HCT116 (cell line): Measurements from ENCODE around the gene NCAPD3. TPM values are rescaled to one million over a fixed set of nuclear protein-coding genes. Genes with fewer than 3 reads are reported as not detected.
"Not testable (repeated sequence)": the region's sequence is repeated elsewhere in the genome, so short reads cannot be mapped to it uniquely, and the experiment has no call there.

Source experiments
- ATAC-seq: fragments of 200-7000 bp; cut with Tn5 transposase; 2 replicates; pipeline ENCODE4 v1.9.1; 2020; ENCODE audit warnings: mild to moderate bottlenecking, moderate library complexity
- BruUV-seq: library from RNA; stranded (reverse); fragments of 400-500 nt; replicated peaks from 2 replicates; lab custom pipeline; 2021; lab: Mats Ljungman, UMichigan
- CTCF ChIA-PET: fragments of 300-600 bp; sonication (Branson Sonifier 250); formaldehyde crosslinking; loops from one replicate; lab custom pipeline; 2021; ENCODE audit warnings: antibody characterized with exemption; lab: Charles Lee
- POLR2A ChIA-PET: fragments of 300-600, 350-600 bp; sonication (Branson Sonifier 250); formaldehyde crosslinking; loops from one replicate; lab custom pipeline; 2021; ENCODE audit warnings: antibody characterized with exemption; lab: Charles Lee
- RAD21 ChIA-PET, 2 experiments: fragments of 300-600 bp; sonication (Branson Sonifier 250); formaldehyde crosslinking; loops; one replicate each; lab custom pipeline; 2023; ENCODE audit warnings: low total read pairs in 2 of 2; ENCODE audit not compliant: uncharacterized antibody in 2 of 2, unreplicated experiment in 2 of 2, low non-redundant PET in 1 of 2; lab: Charles Lee
- DNase-seq: peaks from one replicate; pipeline ENCODE4 v3.0.0-alpha.2; 2010; ENCODE audit warnings: low read depth, low spot score
- H2AFZ ChIP-seq: fragments of 200-600 bp; shearing (Covaris generic), sonication (generic); 2 replicates; pipeline ENCODE4 v1.6.1; 2017; ENCODE audit warnings: low read depth, mixed run types, mixed read lengths, antibody characterized with exemption, low read length; ENCODE audit not compliant: poor library complexity, severe bottlenecking
- H3K27ac ChIP-seq: 2 replicates; pipeline ENCODE4 v1.5.1; 2012; ENCODE audit warnings: low read depth, low read length
- H3K27me3 ChIP-seq: fragments of 200-600 bp; sonication (generic); 2 replicates; pipeline ENCODE4 v1.6.1; 2016; ENCODE audit warnings: mixed run types, low read length, mixed read lengths; ENCODE audit not compliant: insufficient read depth
- H3K36me3 ChIP-seq, 2 experiments: fragments of 200-500 bp in 1 of 2; fragments of 200-600 bp in 1 of 2; sonication (Bioruptor generic) in 1 of 2; sonication (generic) in 1 of 2; 2 replicates each; pipeline versions ENCODE4 v1.5.1 to v1.6.1; 2014 to 2016; ENCODE audit warnings: low read length in 2 of 2, inconsistent platforms in 1 of 2, mixed read lengths in 1 of 2, mixed run types in 1 of 2; ENCODE audit not compliant: insufficient read depth in 2 of 2, control insufficient read depth in 1 of 2
- H3K4me1 ChIP-seq, 2 experiments: fragments of 200-600 bp in 1 of 2; sonication (generic) in 1 of 2; 2 replicates each; pipeline versions ENCODE4 v1.5.1 to v1.6.1; 2012 to 2017; ENCODE audit warnings: low read length in 2 of 2, inconsistent platforms in 1 of 2, mild to moderate bottlenecking in 1 of 2, mixed read lengths in 1 of 2, mixed run types in 1 of 2, moderate library complexity in 1 of 2; ENCODE audit not compliant: insufficient read depth in 2 of 2, control insufficient read depth in 1 of 2
- H3K4me2 ChIP-seq: fragments of 200-600 bp; sonication (generic); 2 replicates; pipeline ENCODE4 v1.6.1; 2017; ENCODE audit warnings: mixed run types, low read length, mixed read lengths
- H3K4me3 ChIP-seq, 2 experiments: fragments of 200-600 bp in 1 of 2; sonication (generic) in 1 of 2; replicated peaks in 1 of 2; 2 replicates each; pipeline ENCODE4 v1.5.1; 2011 to 2016; ENCODE audit warnings: low read length in 2 of 2, control low read depth in 1 of 2, low read depth in 1 of 2, mild to moderate bottlenecking in 1 of 2, mixed read lengths in 1 of 2, mixed run types in 1 of 2
- H3K79me2 ChIP-seq: fragments of 200-600 bp; sonication (generic); 2 replicates; pipeline ENCODE4 v1.6.1; 2017; ENCODE audit warnings: mild to moderate bottlenecking, mixed run types, low read length, moderate library complexity, mixed read lengths; ENCODE audit not compliant: insufficient read depth
- H3K9ac ChIP-seq: fragments of 200-600 bp; sonication (generic); 2 replicates; pipeline ENCODE4 v1.6.1; 2016; ENCODE audit warnings: low read length, mixed read lengths
- H3K9me2 ChIP-seq: fragments of 200-600 bp; sonication (generic), shearing (Covaris generic); 2 replicates; pipeline ENCODE4 v1.6.1; 2017; ENCODE audit warnings: mixed run types, mild to moderate bottlenecking, moderate library complexity; ENCODE audit not compliant: insufficient read depth
- H3K9me3 ChIP-seq, 2 experiments: fragments of 200-500 bp in 1 of 2; fragments of 200-600 bp in 1 of 2; sonication (Bioruptor generic) in 1 of 2; sonication (generic) in 1 of 2; 2 replicates each; pipeline ENCODE4 v1.6.1; 2014 to 2017; ENCODE audit warnings: low read length in 2 of 2, mixed read lengths in 2 of 2, inconsistent platforms in 1 of 2, low read depth in 1 of 2, mild to moderate bottlenecking in 1 of 2, mixed run types in 1 of 2, moderate library complexity in 1 of 2; ENCODE audit not compliant: control insufficient read depth in 1 of 2, insufficient read depth in 1 of 2
- H4K20me1 ChIP-seq: fragments of 200-600 bp; sonication (generic), shearing (Covaris generic); 2 replicates; pipeline ENCODE4 v1.6.1; 2017; ENCODE audit warnings: mixed run types, mild to moderate bottlenecking, moderate library complexity; ENCODE audit not compliant: insufficient read depth
- EZH2phosphoT487 ChIP-seq: fragments of 200-600 bp; IDR thresholded peaks from 2 replicates; pipeline ENCODE4 v1.6.1; 2018; ENCODE audit warnings: antibody characterized with exemption, borderline replicate concordance
- POLR2A ChIP-seq: IDR thresholded peaks from 2 replicates; pipeline ENCODE4 v1.7.0; 2011; ENCODE audit warnings: borderline replicate concordance; ENCODE audit not compliant: insufficient read depth, insufficient read length; ENCODE audit errors: extremely low read depth
- SP1 ChIP-seq: IDR thresholded peaks from 2 replicates; pipeline ENCODE4 v1.6.1; 2012; ENCODE audit warnings: low read depth
- ZFX ChIP-seq: fragments of 450-650 bp; IDR thresholded peaks from 2 replicates; pipeline ENCODE4 v1.6.1; 2017
- ZNF274 ChIP-seq: fragments of 200-500 bp; sonication (Bioruptor generic); IDR thresholded peaks from 2 replicates; pipeline ENCODE4 v1.6.1; 2014; ENCODE audit warnings: mild to moderate bottlenecking, low read depth, low read length, inconsistent platforms
- intact Hi-C: fragments of 100-400 bp; cut with micrococcal nuclease; formaldehyde crosslinking; loops from 2 replicates; pipeline ENCODE4 v1.10.0; 2022
- total RNA-seq: library from RNA; stranded (reverse); gene quantifications from one replicate; pipeline ENCODE4 v1.2.1, GENCODE V29; 2021; ENCODE audit not compliant: unreplicated experiment

The NCAPD3 gene
- total RNA-seq, 1 experiment from 2014 or later, result 71.0 TPM

DNA sequence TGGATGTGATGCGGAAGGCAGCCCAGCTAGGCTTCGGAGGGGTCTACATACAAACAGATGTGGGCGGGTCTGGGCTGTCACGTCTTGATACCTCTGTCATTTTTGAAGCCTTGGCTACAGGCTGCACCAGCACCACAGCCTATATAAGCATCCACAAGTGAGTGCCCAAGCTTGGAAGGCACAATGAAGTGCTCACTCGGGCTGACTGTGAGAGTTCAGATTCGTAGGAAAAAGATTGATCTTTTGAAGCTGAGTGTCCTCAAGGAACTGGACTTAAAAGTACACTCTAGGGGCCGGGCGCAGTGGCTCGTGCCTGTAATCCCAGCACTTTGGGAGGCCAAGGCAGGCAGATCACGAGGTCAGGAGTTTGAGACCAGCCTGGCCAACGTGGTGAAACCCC, 33.3 kb upstream of the NCAPD3 start:
- intact Hi-C loops, result loop anchor here (10.0 kb wide), 2 partner anchors 318 to 332 kb away; no protein-coding TSS in a partner anchor
- Histone ChIP-seq H3K4me3 (no peak overlapping the region), H4K20me1 (no peaks in the 10 kb centered on the region), H3K9ac (no peak overlapping the region), H3K36me3 (peaks cover 0 to 6% of the 10 kb centered on the region in 2 experiments; a peak in 1 of 4 replicates), H3K9me2 (no peaks in the 10 kb centered on the region), H2AFZ (no peak overlapping the region), H3K4me1 (peaks cover 2 to 9% of the 10 kb centered on the region in 2 experiments; a peak in 2 of 4 replicates), H3K27me3 (no peaks in the 10 kb centered on the region), H3K4me2 (no peak overlapping the region), H3K9me3 (no peaks in the 10 kb centered on the region), H3K79me2 (peaks cover 23% of the 10 kb centered on the region), H3K27ac (no peak overlapping the region)
- ATAC-seq, result no peak
- ChIA-PET RAD21 (no interaction called here), CTCF (no interaction called here), POLR2A (no interaction called here)
- DNase-seq, result no peak
- no TSS peak for BruUV-seq
- no peak for TF ChIP-seq ZFX
- no peak for TF ChIP-seq POLR2A
- no peak for TF ChIP-seq SP1
- TF ChIP-seq ZNF274, result no peak
- no peak for TF ChIP-seq EZH2phosphoT487

DNA sequence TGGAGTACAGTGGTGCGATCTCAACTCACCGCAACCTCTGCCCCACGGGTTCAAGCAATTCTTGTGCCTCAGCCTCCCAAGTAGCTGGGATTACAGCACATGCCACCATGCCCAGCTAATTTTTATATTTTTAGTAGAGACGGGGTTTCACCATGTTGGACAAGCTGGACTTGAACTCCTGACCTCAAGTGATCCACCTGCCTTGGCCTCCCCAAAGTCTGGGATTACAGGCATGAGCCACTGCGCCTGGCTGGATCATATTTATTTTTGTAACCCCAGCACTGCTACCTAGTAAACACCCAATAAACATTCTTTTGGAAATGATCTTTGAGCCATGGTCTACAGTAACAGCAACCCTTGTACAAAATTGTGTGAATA, 31.4 kb upstream of the NCAPD3 start:
- POLR2A ChIA-PET, H3K9me2 ChIP-seq, CTCF ChIA-PET, H3K27me3 ChIP-seq, ATAC-seq, H2AFZ ChIP-seq, H3K27ac ChIP-seq, H4K20me1 ChIP-seq, DNase-seq, H3K4me3 ChIP-seq, BruUV-seq, RAD21 ChIA-PET, H3K36me3 ChIP-seq, H3K9ac ChIP-seq, H3K9me3 ChIP-seq, H3K4me1 ChIP-seq: not testable (repeated sequence)
- peaks cover 23% of the 10 kb centered on the region for H3K79me2 ChIP-seq
- peak overlapping the region; percentile 87; the same call in 1 of the 2 replicates for H3K4me2 ChIP-seq
- intact Hi-C loops, result loop anchor here (10.0 kb wide), 2 partner anchors 320 to 330 kb away; no protein-coding TSS in a partner anchor
